Fibroblast of lung (primary cell): ENCODE results near the gene PARP12. TPM values are rescaled to one million over a fixed set of nuclear protein-coding genes. Genes with fewer than 3 reads are reported as not detected.

ENCODE experiments used
- DNase-seq, 2 donors: peaks; one replicate each; pipeline versions ENCODE4 v3.0.0 to v3.0.0-alpha.2; 2010; ENCODE audit warnings: low read depth in 2 of 2
- H2AFZ ChIP-seq: 2 replicates; pipeline ENCODE4 v1.5.1; 2012; ENCODE audit warnings: low read length, control low read depth, inconsistent platforms
- H3K27ac ChIP-seq: 2 replicates; pipeline ENCODE4 v1.5.1; 2011; ENCODE audit warnings: low read length, control low read depth; ENCODE audit not compliant: insufficient read depth
- H3K27me3 ChIP-seq: 2 replicates; pipeline ENCODE4 v1.5.1; 2011; ENCODE audit warnings: mild to moderate bottlenecking, low read length; ENCODE audit not compliant: control insufficient read depth, insufficient read depth
- H3K36me3 ChIP-seq: 2 replicates; pipeline ENCODE4 v1.5.1; 2011; ENCODE audit warnings: low read length; ENCODE audit not compliant: control insufficient read depth, insufficient read depth
- H3K4me1 ChIP-seq: 2 replicates; pipeline ENCODE4 v1.5.1; 2011; ENCODE audit warnings: low read length; ENCODE audit not compliant: control insufficient read depth, insufficient read depth; ENCODE audit errors: extremely low read depth
- H3K4me2 ChIP-seq: 2 replicates; pipeline ENCODE4 v1.5.1; 2011; ENCODE audit warnings: low read length, control low read depth; ENCODE audit not compliant: insufficient read depth; ENCODE audit errors: extremely low read depth
- H3K4me3 ChIP-seq, 4 experiments: fragments of 200-600 bp in 1 of 4; sonication (generic) in 1 of 4; replicated peaks in 1 of 4; 2 replicates each; pipeline ENCODE4 v1.5.1; 2011 to 2016; ENCODE audit warnings: low read length in 4 of 4, low read depth in 3 of 4, mild to moderate bottlenecking in 3 of 4, control low read depth in 2 of 4, inconsistent platforms in 1 of 4, mixed read lengths in 1 of 4; ENCODE audit not compliant: insufficient read depth in 1 of 4; ENCODE audit errors: control extremely low read depth in 1 of 4
- H3K79me2 ChIP-seq: 2 replicates; pipeline ENCODE4 v1.5.1; 2012; ENCODE audit warnings: mild to moderate bottlenecking, low read length, inconsistent platforms; ENCODE audit not compliant: control insufficient read depth, insufficient read depth
- H3K9ac ChIP-seq: 2 replicates; pipeline ENCODE4 v1.5.1; 2011; ENCODE audit warnings: mild to moderate bottlenecking, low read length, control low read depth; ENCODE audit not compliant: insufficient read depth
- H3K9me3 ChIP-seq: 2 replicates; pipeline ENCODE4 v1.5.1; 2012; ENCODE audit warnings: low read depth, low read length; ENCODE audit not compliant: control insufficient read depth, insufficient read depth
- H4K20me1 ChIP-seq: 2 replicates; pipeline ENCODE4 v1.5.1; 2011; ENCODE audit warnings: low read length; ENCODE audit not compliant: control insufficient read depth, insufficient read depth; ENCODE audit errors: extremely low read depth
- CTCF ChIP-seq, 2 donors: IDR thresholded peaks in 1 of 2; conservative IDR thresholded peaks in 1 of 2; 1 replicate in 1 of 2; 2 replicates in 1 of 2; pipeline ENCODE4 v1.5.1; 2011 to 2012; ENCODE audit warnings: low read length in 2 of 2, control low read depth in 1 of 2, inconsistent platforms in 1 of 2, low read depth in 1 of 2, mild to moderate bottlenecking in 1 of 2
- EZH2 ChIP-seq: IDR thresholded peaks from 2 replicates; pipeline ENCODE4 v1.5.1; 2012; ENCODE audit warnings: low read length, control low read depth, mild to moderate bottlenecking; ENCODE audit errors: missing control alignments
- polyA plus RNA-seq, 2 donors: library from polyadenylated mRNA; depleted of rRNA in 1 of 2; stranded (reverse) in 1 of 2; unstranded in 1 of 2; fragments of >200 nt; gene quantifications; 2 replicates each; pipeline ENCODE4 v1.2.1, GENCODE V29; 2011 to 2012; ENCODE audit warnings: missing spikeins in 1 of 2
- total RNA-seq: library from RNA; depleted of rRNA; stranded (reverse); fragments of >200 nt; gene quantifications from 2 replicates; pipeline ENCODE4 v1.2.1, GENCODE V29; 2014

Gene PARP12
- total and polyA plus RNA-seq, 2 donors (not counting 1 experiment from before 2014, with no cell fraction given) = 16.9 to 24.9 TPM

GRCh38 chr7:140068033-140068432 is 5.3 kb upstream of the PARP12 start:
- no peaks in the 10 kb centered on the region for H4K20me1 ChIP-seq
- H3K9ac ChIP-seq = no peak overlapping the region
- H3K36me3 ChIP-seq = no peaks in the 10 kb centered on the region
- DNase-seq = no peak
- no peak overlapping the region for H3K4me3 ChIP-seq
- H3K4me2 ChIP-seq = no peak overlapping the region
- no peak overlapping the region for H3K27ac ChIP-seq
- peaks cover 2% of the 10 kb centered on the region for H3K27me3 ChIP-seq
- no peak for TF ChIP-seq CTCF (conservative IDR thresholded peaks at IDR 0.05 in 1 of 2, IDR thresholded peaks at IDR 0.05 in 1 of 2; ENCODE audit: low read depth in 1 of 2, low read length in 2 of 2)
- TF ChIP-seq EZH2 = no peak
- H3K4me1 ChIP-seq = no peaks in the 10 kb centered on the region
- no peaks in the 10 kb centered on the region for H3K79me2 ChIP-seq
- H2AFZ ChIP-seq = no peak overlapping the region
- no peaks in the 10 kb centered on the region for H3K9me3 ChIP-seq

GRCh38 chr7:140067052-140067451 is 4.3 kb upstream of the PARP12 start:
- no peak for DNase-seq
- no peaks in the 10 kb centered on the region for H4K20me1 ChIP-seq
- no peaks in the 10 kb centered on the region for H3K9me3 ChIP-seq
- no peak overlapping the region for H3K4me3 ChIP-seq
- no peaks in the 10 kb centered on the region for H3K4me1 ChIP-seq
- TF ChIP-seq CTCF (conservative IDR thresholded peaks at IDR 0.05 in 1 of 2, IDR thresholded peaks at IDR 0.05 in 1 of 2; ENCODE audit: low read depth in 1 of 2, low read length in 2 of 2) (no peak), EZH2 (no peak)
- H3K4me2 ChIP-seq = no peak overlapping the region
- no peaks in the 10 kb centered on the region for H3K36me3 ChIP-seq
- H2AFZ ChIP-seq = no peak overlapping the region
- no peak overlapping the region for H3K27ac ChIP-seq
- no peaks in the 10 kb centered on the region for H3K27me3 ChIP-seq
- H3K9ac ChIP-seq = no peak overlapping the region
- H3K79me2 ChIP-seq = no peaks in the 10 kb centered on the region

GRCh38 chr7:140062118-140062527 is 628 bp downstream of the PARP12 start:
- no peaks in the 10 kb centered on the region for H3K27me3 ChIP-seq
- H3K4me3 ChIP-seq = peak overlapping the region; percentile 54 to 78 (median 66)
- H4K20me1 ChIP-seq = no peaks in the 10 kb centered on the region
- TF ChIP-seq EZH2 = no peak
- no peak for TF ChIP-seq CTCF (conservative IDR thresholded peaks at IDR 0.05 in 1 of 2, IDR thresholded peaks at IDR 0.05 in 1 of 2; ENCODE audit: low read depth in 1 of 2, low read length in 2 of 2)
- peak overlapping the region; percentile 69 for H2AFZ ChIP-seq
- H3K9ac ChIP-seq = peak overlapping the region; percentile 92
- H3K9me3 ChIP-seq = no peaks in the 10 kb centered on the region
- no peaks in the 10 kb centered on the region for H3K36me3 ChIP-seq
- peak in 1 of 2 donors; percentile 5 for DNase-seq
- peak overlapping the region; percentile 30 for H3K27ac ChIP-seq
- H3K4me1 ChIP-seq = peaks cover 25% of the 10 kb centered on the region
- no peaks in the 10 kb centered on the region for H3K79me2 ChIP-seq
- peak overlapping the region; percentile 95 for H3K4me2 ChIP-seq
